ENCODE measurements around the gene PNMA6A. TPM values are rescaled to one million over a fixed set of nuclear protein-coding genes. Genes with fewer than 3 reads are reported as not detected.
"Not testable (repeated sequence)": the region's sequence is repeated elsewhere in the genome, so short reads cannot be mapped to it uniquely, and the experiment has no call there.

Gene PNMA6A
- total RNA-seq, 2 experiments from 2014 or later: 1.2 to 1.6 TPM

DNA sequence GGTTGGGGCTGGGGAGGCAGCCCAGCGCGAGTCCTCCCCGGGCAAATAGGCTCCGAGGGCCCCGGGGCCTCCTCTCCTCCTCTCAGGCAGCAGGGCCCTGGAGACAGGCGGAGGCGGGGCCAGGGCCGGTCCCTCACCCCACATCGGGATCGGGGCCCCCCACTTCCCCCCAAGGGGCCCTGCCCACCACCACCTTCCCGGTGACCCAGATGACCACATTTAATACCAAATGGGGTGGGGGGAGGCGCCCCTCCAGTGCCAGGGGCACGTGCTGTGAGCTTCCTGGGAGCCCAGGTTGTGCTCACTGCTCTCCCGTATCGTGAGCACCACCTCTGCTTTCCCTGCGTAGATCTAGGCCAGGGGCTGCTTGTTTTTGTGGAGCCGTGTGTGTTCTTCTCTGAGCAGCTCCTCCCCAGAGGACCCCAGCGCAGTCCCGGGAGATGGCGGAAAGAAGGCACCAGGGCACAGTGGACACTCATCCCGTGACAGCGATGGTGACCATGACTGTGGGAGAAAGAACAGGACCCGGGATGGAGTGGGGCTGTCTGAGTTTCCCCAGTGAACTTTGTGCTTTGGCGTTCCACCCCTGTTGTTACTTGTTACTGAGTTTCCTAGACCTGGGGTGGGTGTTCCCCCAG lies 2.1 kb downstream of the PNMA6A start:
- POLR2A ChIA-PET: no interaction called here
- CTCF ChIA-PET: no interaction called here

DNA sequence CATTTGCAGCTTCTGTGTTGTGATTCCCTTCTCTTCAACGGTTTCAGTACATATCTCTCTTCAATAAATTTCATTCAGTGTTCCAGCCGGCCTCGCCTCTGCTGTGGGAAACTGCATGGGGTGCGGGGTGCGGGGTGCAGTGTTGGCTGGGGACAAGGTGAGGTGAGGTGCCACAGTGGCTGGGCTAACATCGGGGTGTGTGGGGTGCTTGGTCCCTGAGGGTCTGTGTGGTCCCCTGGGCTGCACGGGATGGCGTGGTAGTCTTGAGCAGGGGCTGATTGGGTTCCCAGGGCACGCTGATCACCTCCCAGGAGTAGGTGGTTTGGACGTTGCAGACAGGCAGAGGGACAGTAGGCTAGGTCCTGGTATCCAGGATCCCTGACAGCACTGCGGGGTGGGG lies 2.7 kb downstream of the PNMA6A start:
- ChIA-PET POLR2A (no interaction called here), CTCF (no interaction called here)

DNA sequence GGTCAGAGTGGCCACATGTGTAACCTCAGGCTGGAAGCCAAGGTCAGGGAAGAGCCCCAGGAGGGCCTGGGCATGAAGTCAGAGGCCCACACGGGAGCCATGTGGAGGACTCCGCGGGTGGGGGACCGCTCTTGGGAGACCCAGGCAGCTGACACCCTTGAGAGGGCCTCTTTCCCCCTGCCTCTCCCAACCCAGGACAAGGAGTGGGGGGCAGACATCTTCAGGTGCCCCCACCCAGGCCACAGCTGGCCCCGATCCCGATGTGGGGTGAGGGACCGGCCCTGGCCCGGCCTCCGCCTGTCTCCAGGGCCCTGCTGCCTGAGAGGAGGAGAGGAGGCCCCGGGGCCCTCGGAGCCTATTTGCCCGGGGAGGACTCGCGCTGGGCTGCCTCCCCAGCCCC lies 3.1 kb downstream of the PNMA6A start:
- POLR2A ChIA-PET: no interaction called here
- CTCF ChIA-PET: no interaction called here

DNA sequence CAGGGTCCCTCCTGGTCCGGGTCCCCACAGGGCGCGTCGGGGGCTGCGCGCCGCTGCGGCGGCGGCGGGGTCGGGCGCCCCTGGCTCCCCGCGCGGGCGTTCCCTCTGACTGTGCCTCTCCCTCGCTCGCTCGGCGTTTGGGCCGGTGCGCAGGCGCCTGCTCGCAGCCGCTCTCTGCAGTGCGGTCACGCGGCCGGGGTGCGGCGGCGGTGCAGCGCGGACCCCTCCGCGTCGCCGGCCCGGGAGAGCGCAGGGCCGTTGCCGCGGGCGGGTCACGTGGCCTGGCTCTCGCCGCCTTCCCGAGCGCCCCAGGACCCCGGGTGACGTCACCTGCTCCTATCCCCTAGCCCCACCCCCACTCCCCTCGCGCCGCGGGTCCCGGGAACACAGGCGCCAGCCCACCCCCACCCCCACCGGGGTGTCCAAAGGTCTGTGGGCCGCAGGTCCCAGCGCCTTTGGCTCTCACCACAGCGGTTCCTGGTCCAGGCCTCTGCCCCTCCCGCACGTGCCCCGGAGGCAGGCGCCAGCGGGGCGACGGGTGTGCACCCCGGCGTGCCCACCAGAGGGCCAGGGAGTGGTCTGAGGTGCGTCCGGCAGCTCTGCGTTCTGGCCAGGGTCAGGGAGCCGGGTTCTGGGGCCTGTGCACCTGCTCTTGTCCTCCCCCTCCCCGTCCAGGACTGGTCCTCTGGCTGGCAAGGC lies 5.3 kb downstream of the PNMA6A start:
- POLR2A ChIA-PET, CTCF ChIA-PET: not testable (repeated sequence)

DNA sequence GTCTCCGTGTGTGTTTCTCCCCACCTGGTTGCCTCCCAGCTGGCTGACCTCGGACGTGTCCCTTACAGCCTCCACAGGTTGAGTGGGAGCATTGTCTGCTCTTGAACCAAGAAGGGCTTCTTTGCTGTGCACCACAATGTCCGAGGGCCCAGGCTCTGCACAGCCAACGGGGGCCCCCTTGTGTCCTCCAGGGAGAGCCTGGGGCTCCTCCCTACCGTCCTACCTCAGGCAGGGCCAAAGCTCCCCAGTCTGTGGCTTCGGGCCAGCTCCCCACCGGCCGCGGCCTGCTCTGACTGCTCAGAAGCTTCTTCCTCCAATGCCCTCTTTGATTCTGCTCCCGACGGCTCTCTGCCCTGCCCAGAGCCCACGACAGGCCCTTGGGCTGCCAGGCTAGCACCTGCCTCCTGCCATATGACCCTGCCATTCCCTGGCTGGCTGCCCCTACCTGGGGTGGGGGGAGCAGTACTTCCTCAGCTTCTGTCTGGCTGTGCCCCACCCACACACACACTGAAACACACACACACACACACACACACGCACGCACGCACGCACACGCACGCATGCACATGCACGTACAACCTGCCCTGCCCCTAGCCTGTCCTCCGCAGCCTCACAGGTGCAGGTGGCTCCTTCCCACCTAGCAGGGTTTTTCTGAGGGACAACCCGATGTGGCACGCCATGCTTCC lies 11.1 kb downstream of the PNMA6A start:
- CTCF ChIA-PET, POLR2A ChIA-PET: not testable (repeated sequence)

DNA sequence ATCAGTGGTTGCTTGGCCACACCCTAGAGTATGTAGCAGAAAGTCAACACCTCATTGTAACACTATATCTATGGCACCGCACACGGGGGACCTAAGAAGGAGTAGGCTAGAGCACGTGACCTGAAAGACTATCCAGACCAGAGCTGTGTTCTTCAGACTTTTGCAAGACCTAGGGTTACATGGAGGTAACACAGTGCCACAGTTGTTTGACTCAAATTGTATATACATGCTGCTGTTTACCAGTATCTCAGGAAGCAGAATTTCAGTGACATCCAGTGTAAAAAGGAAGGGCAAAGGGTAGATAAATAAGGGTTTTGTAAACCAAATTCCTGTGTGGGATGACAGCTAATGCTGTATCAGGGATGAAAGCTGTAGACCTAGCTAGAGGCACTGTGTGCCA lies 30.2 kb downstream of the PNMA6A start:
- CTCF ChIA-PET: no interaction called here
- POLR2A ChIA-PET: no interaction called here

DNA sequence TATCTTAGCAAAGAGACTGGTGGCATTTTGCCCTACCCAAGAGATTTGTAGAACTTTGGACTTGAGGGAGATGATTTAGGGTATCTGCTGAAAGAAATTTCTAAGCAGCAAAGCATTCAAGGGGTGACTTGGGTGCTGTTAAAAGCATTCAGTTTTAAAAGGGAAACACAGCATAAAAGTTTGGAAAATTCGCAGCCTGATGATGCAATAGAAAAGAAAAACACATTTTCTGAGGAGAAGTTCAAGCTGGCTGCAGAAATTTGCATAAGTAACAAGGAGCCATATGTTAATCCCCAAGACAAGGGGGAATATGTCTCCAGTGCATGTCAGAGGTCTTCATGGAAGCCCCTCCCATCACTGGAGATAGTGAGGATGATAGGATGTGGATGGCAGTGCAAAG lies 32.7 kb downstream of the PNMA6A start:
- CTCF ChIA-PET, POLR2A ChIA-PET: not testable (repeated sequence)

DNA sequence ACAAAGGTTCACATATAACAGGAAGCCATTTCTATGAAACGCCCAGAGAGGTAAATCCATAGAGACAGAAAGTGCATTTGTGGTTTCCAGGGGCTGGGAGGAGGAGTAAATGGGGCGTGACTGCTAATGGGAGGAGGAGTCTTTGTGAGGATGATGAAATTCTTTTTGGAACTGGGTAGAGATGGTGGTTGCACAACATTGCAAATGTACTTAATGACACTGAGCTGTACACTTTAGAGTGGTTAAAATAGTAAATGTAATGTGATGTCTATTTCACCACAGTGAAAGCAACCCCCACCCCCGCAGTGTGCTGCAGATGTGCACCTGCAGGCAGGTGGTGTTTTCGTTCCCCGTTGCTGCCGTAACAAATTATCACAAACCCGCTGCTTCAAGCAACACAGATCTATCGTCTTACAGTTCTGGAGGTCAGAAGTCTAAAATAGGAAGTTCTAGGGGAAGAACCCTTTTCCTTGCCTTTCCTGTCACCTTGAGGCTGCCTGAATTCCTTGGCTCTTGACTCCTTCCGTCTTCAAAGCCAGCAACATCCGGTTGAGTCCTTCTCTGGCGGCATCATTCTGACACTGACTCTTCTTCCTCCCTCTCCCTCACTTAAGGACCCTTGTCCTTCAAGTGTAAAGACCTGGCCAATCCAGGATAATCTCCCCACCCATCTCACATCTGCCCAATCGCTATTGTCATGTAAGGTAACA lies 34.0 kb downstream of the PNMA6A start:
- CTCF ChIA-PET, POLR2A ChIA-PET: not testable (repeated sequence)

DNA sequence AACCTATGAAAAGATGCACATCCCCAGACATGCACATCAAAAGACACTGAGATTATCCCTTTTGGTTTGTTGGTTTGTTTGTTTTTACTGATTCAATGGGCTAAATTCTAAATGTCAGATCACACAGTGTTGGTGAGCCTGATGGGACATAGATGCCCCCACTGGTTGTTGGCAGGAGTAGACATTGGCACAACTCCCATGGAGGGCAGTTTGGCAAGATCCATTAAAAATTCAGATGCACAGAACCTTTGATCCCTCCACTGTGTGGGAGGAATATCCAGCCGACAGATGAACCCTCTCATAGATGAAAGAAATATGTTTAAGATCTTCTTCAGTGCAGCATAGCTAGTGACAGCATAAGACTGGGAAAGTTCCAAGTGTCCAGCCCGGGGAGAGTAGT lies 38.5 kb downstream of the PNMA6A start:
- CTCF ChIA-PET, POLR2A ChIA-PET: not testable (repeated sequence)

DNA sequence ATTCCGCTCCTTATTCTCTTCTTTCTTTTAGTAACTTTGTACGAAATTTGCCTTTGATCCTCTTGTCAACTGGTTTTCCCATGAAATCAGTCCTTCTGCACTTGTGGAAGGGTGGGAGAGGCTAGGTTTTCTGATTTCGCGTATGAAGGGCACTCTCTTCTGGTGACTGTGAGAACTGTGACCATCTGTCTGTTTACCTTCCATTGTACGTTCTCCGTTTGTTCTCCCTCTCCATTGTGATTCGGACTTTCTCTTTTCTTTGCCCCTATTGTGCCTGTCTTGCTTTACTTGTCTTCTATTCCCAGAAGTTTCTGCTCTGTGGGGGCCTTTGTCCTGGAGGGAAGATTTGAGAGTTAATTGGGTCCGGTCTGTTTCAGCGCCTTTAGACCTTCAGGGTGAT lies 41.6 kb downstream of the PNMA6A start:
- POLR2A ChIA-PET, CTCF ChIA-PET: not testable (repeated sequence)

DNA sequence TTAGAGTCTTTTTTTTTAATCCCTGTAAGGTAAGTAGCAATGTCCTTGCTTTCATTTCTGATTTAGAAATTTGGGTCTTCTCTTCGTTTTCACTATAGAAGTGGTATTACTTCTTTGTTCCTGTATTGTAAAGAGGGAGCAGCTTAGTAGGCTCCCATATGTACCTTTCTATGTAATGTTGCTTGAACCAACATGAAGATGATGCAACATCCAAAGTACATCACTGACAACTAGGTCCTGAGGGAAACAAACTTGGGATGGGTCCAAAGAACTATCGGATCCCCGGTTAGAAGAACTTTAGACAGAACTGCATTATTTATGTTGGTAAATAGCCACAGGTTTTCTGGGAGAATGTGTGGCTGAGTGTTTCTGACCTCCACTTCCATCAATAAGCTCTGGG lies 45.5 kb downstream of the PNMA6A start:
- CTCF ChIA-PET, POLR2A ChIA-PET: not testable (repeated sequence)

DNA sequence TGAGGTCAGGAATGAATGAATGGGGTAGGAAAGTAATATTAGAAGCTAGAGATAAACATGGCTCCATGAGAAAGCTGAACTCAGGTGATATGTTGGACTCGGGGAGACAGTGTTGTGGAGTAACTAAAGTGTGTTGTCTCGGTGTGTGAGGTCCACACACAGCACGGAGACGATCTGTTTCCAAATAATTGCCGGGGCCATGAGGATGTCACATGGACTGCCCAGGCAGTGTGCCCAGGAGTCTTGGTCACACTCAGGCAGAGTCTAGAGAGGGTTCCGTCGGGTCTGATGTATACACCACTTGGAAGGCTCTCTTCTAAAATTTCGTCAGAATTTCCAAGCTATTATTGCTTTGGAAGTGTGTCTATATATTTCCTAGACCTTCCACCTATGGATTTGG lies 48.0 kb downstream of the PNMA6A start:
- POLR2A ChIA-PET, CTCF ChIA-PET: not testable (repeated sequence)

DNA sequence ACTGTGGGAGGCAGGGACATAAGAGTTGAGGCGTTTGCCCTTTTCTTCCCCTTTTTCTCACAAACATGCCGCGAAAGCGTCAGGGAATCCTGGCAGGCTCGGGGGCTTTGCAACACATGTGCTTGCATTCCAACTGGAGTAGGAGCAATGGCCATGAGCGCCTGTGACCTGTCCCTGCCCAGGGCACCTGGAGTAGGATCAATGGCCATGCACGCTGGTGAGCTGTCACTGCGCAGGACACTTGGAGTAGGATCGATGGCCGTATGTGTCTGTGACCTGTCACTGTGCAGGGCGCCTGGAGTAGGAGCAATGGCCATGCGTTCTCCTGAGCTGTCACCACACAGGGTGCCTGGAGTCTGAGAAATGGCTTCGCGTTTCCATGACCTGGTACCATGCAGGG lies 51.2 kb downstream of the PNMA6A start:
- POLR2A ChIA-PET, CTCF ChIA-PET: not testable (repeated sequence)

Other genes starting within 250 kb of the PNMA6A start
- gene CETN2, start 241.7 kb upstream of the PNMA6A start, total RNA-seq: 10 to 100 TPM; 12.3 to 12.9 TPM
- gene NSDHL, start 241.4 kb upstream of the PNMA6A start, total RNA-seq: 10 to 100 TPM; 22.9 to 23.6 TPM
- gene ZNF185, start 174.4 kb upstream of the PNMA6A start, total RNA-seq: under 1 TPM; 0.75 to 0.95 TPM
- not detected for gene PNMA5, start 78.3 kb upstream of the PNMA6A start, total RNA-seq
- under 1 TPM; 0.80 to 0.91 TPM for gene PNMA3, start 16.0 kb upstream of the PNMA6A start, total RNA-seq
- not detected for gene MAGEA1, start 106.8 kb downstream of the PNMA6A start, total RNA-seq
- not detected for gene PNMA6F, start 249.3 kb downstream of the PNMA6A start, total RNA-seq